RPMI7951 (cell line): ENCODE results near the gene IRAK4. TPM values are rescaled to one million over a fixed set of nuclear protein-coding genes. Genes with fewer than 3 reads are reported as not detected.

Experiments
- DNase-seq: peaks from one replicate; pipeline ENCODE4 v3.0.0-alpha.2; 2012; ENCODE audit warnings: low read depth
- total RNA-seq: library from RNA; depleted of rRNA; stranded (reverse); fragments of >200 nt; shearing (Covaris generic); gene quantifications from 2 replicates; pipeline ENCODE4 v1.2.3, GENCODE V29; 2014

IRAK4 gene
- total RNA-seq, 1 experiment from 2014 or later: 13.7 TPM

DNA sequence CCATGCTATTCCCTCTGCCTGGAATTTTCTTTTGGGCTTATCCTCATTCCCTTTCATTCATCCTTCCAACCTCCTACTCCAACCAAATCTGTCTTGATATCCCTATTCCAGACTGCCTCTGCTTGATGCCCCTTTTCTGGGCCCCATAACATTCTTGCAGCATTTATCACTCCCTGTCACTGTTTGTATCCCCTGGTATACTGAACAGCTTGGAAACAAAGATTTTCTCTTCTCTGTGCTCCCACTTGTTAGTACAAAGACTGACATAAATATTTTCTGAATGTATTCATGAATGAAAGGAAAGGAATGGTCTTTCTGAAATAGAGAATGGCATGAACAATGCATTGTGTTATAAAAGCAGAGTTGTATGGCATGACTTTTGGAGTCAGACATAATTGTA is 7.5 kb downstream of the IRAK4 start:
- DNase-seq: peak; percentile 3

DNA sequence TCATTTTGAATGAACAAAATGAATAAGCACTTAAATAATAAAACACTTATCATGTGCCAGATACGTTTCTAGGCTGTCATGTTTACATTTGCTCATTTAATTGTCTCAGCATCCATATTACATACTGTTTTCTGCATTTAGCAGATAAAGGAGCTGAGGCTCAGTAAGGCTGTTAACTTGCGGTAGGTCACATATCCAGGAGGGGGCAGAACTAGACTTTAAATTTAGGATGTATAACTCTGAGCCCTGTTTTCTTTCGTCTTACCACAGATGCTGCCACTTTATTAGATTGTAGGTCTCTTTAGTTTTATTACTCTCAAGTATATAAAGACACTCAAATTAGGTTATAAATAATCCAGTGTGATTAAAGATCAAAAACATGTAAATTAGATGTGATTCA is 17.7 kb downstream of the IRAK4 start:
- DNase-seq: peak; percentile 35

DNA sequence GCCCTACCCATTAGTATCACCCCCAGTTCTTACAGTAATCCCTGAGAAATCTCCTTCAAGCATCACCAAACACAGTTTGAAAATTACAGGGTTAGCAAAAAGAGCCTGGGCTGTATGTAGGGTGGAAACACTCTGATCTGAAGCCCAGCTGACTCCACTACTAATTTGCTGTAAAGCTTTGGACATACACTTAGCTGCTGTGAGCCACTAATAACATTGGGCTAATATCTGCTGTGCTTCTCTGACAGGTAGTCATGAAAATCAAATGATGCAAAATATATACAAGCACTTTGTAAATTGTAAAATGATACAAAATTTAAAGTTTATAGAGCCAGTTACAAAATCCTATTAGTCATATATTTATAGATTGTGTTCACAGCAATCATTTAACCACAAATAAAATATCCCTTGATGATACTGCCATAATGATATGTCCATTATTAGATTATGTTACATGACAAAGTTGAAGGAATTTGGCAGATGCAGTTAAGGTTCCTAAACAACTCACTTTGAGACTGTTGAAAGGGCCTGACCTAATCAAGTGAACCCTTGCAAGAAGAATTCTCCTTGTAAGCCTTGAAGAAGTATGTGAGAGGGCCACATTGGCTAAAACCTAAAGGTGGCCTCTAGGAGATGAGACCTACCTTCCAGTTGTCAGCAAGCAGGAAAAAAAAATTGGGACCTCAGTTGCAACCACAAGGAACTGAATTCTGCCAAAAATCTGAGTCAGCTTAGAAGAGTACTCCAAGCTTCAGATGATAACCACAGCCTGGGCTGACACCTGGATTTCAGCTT is 28.3 kb downstream of the IRAK4 start:
- no peak for DNase-seq

DNA sequence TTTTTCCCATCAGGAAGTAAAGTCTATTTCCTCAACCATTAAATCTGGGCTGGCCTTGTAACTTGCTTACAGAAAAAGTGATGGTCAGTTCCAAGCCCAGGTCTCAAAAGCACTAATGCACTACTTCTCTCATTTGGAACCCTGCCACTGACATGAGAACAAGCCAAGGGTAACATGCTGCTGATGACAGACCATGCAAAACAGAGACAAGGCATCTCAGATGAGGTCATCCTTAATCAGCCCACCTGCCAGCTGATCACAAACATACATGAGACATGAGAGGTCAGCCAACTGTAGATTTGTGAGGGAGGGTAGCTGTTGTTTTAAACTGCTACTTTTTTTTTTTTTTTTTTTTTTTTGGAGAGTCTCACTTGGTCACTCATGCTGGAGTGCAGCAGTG is 31.2 kb downstream of the IRAK4 start:
- DNase-seq: peak; percentile 8

DNA sequence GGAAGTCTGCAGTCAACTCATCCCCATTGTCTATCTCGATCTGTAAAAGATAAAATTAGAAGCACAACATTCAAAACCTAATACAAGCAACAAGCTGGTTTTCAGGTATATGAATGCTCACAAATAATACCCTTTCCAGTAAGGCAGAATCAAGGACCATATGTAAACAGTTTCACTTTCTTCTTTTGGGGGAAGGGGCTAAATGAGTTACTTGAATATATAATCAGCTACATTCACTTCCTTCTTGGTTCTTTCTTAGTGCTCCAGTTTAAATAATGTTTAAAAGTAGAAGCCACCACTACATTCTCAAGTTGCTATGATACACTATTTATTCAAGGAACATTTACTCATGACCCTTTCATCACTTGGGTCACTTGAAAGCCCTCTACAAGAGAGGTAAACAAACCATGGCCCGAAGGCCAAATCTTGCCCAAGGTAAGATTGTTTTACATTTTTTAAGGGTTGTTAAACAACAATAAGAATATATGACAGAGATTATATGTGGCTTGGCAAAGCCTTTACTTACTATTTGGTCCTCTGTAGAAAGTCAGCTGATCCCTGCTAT is 37.0 kb downstream of the IRAK4 start:
- DNase-seq: no peak

DNA sequence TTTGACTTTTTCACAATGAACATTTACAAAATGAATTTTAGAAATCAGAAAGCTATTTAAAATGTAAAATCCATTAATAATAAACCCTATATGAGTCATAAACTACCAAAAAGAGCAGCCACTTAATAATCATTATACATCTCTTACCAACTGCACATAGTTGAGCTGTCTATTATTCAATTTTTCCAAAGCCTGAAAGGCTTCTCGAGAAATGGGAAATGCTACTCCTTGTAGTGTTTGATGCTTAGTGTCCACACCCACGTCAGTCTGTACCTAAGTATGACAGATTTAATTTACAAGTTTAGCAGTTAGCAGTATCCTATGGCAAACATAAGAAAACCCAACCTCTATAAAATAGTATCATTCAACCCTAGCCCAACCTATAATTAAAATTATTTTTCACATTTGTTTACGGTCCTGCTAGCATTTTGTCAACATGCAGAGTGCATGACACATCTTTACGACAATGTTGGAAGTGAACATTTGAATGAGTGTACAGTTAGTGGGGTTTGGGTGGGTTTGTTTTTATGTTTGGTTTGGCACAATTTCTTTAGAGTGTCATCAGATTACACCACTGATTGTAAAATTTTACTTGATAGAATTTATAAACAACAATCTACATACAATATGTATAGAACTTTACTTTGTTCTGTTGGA is 38.9 kb downstream of the IRAK4 start:
- DNase-seq: no peak

DNA sequence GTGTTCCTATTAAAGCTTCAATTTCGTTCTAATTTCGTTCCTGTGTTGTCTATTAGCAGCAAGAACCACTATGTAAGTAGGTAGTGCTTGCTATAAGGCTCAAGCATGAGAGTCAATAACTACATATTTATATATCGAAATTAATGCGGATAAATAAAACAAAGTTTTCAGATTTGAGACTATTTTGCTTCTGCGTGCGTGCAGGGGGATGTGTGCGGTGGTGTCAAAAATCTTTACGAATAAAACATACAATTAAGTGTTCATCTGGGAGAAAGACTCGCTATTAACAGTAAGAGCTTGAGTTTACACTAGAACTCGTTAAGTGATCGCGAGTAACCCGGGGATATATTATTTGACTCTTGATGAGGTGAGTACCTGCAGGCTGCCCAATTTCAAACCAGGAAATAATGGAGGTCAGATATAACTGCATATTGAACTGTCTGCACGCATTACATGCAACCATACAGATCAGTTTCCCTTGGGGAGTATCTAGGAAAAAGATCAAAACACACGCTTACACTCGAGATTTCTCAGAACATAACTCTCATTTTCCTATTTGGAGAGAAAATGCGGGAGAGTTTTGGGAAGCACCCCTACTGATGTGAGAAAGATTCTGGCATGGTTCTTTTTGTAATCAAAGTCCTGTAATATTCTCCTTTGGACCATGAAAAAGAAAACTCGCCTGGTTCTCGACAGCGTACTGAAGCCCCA is 46.6 kb downstream of the IRAK4 start:
- peak; percentile 4 for DNase-seq

DNA sequence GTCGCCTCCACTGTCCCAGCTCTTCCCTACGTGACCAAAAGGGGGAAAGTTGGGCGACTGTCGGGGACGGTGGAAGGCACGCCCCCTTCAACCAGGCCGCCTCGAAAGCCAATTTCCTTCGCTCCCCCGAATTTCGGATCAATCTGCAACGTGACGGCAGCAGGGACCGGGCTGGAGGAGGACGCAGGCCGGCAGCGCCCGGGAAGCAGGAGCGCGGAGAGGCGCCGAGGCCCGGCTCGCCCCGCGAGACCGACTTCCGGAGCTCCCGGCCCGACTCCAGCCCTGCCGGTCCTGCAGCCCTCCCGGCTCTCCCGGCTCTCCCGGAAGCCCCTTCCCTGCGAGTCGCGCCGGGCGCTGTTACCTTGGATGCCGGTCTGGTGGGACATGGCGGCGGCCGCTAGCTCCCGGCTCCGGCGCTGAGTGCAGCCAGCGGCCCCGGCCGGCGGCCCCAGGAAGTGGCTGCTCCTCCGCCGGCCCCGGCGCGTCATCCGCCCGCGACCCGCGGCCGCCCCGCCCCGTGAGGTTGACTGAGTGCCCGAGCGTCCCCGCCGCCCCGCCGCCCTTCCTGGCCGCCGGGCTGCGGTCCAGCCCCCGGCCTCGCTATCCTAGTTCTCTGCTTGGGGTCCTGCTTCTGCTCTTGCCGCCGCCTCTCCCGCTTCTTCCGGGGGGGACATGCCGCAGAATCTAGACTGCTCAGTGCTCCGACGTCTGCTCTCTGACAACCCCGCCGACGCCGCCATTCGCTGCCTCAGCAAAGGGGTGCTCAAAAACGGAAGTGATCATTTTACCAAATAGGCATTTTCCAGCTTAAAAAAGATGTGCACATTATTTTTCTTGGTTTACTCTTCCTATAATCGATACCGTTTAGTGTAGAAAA is 47.3 kb downstream of the IRAK4 start, which contains the start of gene TWF1:
Gene TWF1, minus strand, starts transcription at position 458 of the 877 bp plus-strand sequence. Its CDS starts 72 bp downstream, at position 386.
- DNase-seq: peak; percentile 77

DNA sequence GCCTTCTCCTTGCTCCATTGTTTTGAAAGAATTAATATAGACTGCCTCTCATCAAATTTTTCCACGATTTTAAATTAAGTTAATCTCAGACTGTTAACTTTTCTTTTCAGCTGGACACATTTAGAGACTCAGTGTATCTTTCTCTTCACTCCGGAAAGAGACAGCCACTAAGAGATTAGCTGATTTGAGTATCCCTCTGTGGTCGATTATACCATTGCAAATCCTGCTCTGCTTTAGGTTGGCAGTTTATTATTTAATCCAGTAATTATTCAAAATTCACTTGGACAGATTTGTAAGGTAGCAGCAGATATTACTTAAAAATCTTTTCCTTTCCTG is 48.0 kb downstream of the IRAK4 start:
- DNase-seq: peak; percentile 5

DNA sequence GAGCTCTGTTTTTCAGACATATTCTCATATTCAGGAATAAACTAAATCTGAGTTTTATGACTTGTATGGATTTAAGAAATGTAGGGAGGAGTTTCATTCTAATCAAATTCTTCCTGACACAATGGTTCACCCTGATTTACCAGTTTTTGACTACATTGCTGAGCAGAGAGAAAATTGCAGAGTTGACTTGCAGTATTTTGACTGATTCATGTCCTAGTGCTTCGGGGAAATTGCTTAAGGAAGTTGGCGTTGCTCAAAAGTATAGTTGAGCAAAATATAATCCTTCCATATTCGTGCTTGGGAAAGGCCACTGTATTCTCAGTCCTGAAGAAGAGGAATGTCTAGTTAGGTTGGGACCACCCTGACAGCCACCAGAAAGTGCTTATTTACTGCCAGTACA is 48.6 kb downstream of the IRAK4 start:
- no peak for DNase-seq

DNA sequence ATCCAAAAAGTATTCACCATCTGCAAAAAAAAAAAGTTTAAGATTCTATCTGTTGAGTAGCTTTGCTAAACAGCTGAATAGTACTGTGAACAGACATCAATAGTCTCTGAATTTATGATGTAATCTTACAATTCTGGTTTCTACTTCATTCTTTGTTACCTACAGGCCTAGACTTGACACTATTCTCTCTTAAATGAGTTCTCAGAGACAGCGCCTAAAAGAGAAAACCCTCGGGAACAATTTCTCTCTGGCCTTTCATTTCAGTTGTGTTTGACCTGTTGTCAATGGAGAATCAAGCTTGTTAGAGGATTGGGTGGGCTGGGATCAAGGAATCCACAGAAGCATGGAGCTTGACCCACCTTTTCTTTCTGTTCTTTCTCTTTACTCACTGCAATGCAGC is 53.3 kb downstream of the IRAK4 start:
- DNase-seq: no peak

DNA sequence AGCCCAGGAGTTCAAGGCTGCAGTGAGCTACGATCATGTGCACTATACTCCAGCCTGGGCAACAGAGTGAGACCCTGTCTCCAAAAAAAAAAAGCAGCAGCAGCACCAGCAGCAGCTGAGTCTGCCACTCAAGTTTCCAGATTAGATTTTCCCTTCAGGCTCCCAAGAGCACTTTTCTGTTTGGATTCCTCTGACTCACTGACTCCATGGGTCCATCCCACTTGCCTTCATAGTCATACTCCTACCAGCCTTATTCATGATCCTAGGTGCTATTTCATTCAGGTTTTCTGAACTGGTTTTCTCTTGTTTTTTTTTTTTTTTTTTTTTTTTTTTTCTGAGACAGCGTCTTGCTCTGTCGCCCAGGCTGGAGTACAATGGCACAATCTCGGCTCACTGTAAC is 54.2 kb downstream of the IRAK4 start:
- peak; percentile 15 for DNase-seq

DNA sequence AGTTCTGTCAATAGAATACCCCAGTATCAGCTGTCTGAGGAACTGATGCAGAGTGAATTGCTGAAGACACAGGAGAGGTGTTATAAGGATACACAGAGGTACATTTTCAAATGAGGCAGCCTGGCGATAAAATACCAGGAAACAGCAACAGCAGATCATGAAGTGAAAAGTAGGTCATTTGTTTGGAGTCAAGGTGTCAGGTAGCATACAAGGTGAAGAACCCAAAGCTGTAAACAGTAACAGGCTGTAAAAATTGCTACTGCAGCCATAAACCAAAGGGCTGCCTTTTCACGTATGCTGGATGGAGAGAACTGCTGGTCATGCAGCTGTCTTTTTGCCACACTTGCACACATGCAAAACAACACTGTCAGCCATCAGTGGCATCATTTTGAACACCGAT is 56.7 kb downstream of the IRAK4 start:
- DNase-seq: no peak

DNA sequence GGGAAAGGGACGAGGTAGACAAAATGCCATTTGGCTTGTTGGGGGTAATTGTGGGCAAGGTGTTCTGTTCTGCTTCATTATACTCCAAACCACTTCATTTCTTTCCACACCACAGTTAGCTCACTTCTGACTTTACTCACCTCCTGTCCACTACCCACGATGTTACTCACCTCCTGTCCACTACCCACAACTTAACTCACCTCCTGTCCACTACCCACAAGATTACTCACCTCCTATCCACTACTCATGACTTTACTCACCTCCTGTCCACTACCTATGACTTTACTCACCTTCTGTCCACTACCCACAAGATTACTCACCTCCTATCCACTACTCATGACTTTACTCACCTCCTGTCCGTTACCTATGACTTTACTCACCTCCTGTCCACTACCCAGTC is 57.4 kb downstream of the IRAK4 start:
- peak; percentile 15 for DNase-seq

DNA sequence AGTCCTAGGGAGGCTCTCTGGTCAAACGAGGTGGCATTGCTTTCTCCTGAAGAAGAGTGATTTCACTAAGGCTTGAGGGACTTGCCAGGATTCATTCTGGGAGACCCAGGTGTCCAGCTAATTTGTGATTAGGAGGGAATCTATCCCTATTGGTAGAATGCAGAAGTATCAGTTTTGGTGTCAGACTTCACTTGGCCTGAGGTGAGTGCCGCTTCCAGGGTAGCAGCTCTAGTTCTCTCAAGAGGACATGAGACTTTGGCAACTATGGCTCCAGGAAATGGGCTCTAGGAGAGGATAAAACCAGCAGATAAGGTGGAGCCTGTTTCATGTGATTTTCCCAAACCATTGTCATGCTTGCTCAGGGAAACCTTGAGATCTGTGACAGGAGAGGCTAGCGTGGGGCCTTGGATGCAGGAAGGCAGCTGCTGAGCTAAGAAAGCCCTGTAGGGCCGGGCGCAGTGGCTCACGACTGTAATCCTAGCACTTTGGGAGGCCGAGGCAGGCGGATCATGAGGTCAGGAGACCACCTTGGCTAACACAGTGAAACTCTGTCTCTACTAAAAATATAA is 65.5 kb downstream of the IRAK4 start:
- no peak for DNase-seq

DNA sequence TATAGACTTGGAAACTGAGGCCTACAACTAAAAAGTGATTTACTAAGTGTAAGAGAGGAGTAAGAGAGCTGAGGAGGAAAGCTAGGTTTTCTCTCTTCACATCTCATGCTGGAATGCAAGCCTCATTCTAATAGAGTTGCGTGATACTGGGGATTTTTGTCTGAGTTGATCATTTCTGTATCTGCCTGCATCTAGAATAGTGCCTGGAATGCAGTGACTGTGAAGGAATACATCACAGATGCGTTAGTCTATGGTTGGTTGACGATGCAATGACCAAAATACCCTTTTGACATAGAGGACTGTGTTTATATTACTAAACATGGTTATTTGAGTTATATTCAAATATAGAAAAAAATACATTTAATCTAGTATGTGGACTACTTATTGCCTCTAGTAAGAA is 67.9 kb downstream of the IRAK4 start:
- DNase-seq: no peak

DNA sequence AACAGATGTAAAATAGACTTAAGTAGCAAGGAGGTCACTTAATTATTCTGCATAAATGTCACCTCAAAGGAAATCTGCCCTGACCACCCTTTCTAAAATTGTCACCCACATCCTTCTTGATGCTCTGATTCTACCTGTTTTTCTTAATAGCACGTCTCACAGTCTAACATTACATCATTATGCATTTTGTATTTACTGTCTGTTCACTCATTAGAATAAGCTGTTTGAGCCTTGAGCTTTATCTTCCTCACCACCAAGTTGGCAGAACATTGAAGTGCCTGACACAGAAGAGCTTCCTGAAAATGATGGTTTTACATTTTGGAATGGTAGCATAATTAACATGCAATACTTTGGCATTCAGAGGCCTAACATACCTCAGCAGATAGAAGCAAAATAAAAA is 68.3 kb downstream of the IRAK4 start:
- no peak for DNase-seq

DNA sequence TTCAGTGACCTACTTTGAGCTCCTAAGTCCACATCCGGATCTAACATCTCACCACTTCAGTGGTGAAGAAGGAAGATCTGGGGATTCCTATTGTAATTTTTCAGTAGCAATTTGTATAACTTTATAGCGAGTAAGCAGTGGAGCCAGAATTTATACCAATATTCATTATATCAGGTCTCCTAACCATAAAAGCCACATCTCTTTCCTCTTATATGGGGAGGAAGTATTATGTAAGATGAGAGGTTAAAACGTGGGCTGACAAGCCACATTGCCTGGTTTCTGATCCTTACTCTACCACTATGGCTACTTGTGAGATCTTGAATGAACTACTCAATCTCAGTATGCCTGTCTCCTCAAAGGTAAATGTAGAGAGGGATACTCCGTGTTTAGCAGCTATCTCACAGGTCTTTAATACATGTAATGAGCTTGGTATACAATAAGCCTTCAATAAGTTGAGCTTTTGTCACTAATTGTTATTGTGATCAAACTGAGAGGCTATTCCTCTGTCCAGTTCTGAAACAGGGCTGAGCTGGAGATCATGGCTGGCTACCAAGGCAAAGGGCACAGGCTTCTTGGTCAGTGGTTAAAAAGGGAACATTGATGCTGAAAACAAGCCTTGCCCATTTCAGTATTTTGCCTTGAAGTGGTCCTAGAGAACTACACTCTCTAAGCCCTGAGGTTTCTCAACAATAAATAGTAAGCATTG is 73.9 kb downstream of the IRAK4 start:
- no peak for DNase-seq

DNA sequence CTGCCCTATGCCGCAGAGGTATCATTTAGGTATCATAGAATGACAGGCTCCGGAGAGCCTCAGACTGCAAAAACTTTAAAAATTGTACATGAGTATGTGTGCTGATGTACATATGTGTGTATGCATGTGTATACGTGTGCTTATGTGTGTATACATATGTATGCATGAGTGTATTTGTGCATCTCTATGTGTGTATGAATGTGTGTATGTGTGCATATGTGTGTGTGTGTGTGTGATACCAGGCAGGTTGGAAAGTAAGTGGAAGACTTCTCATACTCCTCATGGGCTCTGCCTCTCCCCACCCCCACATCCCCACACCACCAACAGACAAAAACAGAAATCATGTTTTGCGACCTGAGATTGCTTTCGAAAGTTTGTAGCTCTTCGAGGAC is 76.5 kb downstream of the IRAK4 start:
- no peak for DNase-seq

DNA sequence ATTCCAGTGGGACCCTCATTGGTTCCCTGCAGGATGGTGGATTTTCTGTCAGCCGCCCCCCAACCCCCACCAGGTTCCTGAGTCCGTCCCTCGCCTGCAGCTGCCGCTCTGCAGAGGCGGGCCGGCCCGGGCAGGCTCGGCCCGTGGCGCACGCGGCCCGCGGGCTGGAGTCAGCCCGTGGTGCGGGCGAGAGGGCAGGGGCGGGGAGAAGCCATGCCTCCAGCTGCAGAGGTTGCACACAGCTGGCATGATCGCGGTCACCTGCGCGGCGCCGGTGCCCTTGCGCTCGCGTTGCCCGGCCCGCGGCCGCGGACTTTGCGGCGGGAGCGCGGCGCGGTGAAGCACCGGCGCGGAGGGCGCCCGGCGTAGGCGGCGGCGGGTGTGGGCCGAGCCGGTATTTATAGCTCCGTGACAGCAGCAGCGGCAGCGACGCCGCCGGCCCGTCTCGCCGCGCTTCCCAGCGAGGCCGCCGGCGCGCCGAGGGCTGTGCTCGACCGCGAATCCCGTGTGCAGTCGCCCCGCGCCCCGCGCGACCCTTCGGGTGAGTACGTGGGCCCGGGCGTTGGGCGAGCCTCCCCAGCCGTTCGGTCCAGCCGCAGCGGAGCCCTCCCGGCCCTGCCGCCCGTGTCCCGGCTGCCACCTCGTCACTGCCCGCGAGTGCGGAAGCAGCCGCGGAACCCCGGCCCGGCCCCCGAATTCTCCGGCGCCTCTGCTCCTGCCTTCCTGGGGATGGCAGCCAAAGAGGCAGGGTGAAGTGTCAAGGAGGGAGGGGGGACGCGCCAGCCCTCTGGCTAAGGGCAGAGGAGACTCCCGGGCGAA is 77.1 kb downstream of the IRAK4 start, which contains the start of gene TMEM117:
Gene TMEM117, plus strand, starts transcription at position 426 of the 819 bp plus-strand sequence.
- peak; percentile 67 for DNase-seq
